Ishikawa (cell line): ENCODE measurements around the gene ISCA2.

Source experiments
- CEBPB ChIP-seq: IDR thresholded peaks from 2 replicates; pipeline ENCODE4 v1.6.1; 2012
- CREB1 ChIP-seq: IDR thresholded peaks from 2 replicates; pipeline ENCODE4 v1.6.1; 2012; ENCODE audit warnings: low read depth
- EGR1 ChIP-seq: IDR thresholded peaks from 2 replicates; pipeline ENCODE4 v1.6.1; 2012
- EP300 ChIP-seq: IDR thresholded peaks from 2 replicates; pipeline ENCODE4 v1.6.1; 2012; ENCODE audit warnings: borderline replicate concordance
- FOXM1 ChIP-seq: IDR thresholded peaks from 2 replicates; pipeline ENCODE4 v1.6.1; 2012; ENCODE audit warnings: low read depth, borderline replicate concordance
- MAX ChIP-seq: IDR thresholded peaks from 2 replicates; pipeline ENCODE4 v1.6.1; 2012
- NFIC ChIP-seq: IDR thresholded peaks from 2 replicates; pipeline ENCODE4 v1.6.1; 2012
- RAD21 ChIP-seq: IDR thresholded peaks from 2 replicates; pipeline ENCODE4 v1.6.1; 2012; ENCODE audit warnings: low read depth
- REST ChIP-seq: IDR thresholded peaks from 2 replicates; pipeline ENCODE4 v1.6.1; 2012; ENCODE audit warnings: low read depth, mild to moderate bottlenecking
- TAF1 ChIP-seq: IDR thresholded peaks from 2 replicates; pipeline ENCODE4 v1.6.1; 2012; ENCODE audit warnings: low read depth, mild to moderate bottlenecking
- TCF12 ChIP-seq: IDR thresholded peaks from 2 replicates; pipeline ENCODE4 v1.6.1; 2012; ENCODE audit warnings: low read depth
- TEAD4 ChIP-seq: IDR thresholded peaks from 2 replicates; pipeline ENCODE4 v1.6.1; 2012
- USF1 ChIP-seq: IDR thresholded peaks from 2 replicates; pipeline ENCODE4 v1.6.1; 2012
- YY1 ChIP-seq: IDR thresholded peaks from 2 replicates; pipeline ENCODE4 v1.6.1; 2012; ENCODE audit warnings: low read depth
- ZBTB7A ChIP-seq: IDR thresholded peaks from 2 replicates; pipeline ENCODE4 v1.6.1; 2012; ENCODE audit warnings: low read depth

The ISCA2 gene

GRCh38 chr14:74524812-74525135 is 31.2 kb downstream of the ISCA2 start:
- no peak for TF ChIP-seq NFIC
- TF ChIP-seq TAF1: no peak
- TF ChIP-seq YY1: no peak

GRCh38 chr14:74525361-74525851 is 31.8 kb downstream of the ISCA2 start:
- TF ChIP-seq TAF1 (no peak), NFIC (no peak), EP300 (no peak), REST (no peak), CEBPB (no peak), MAX (no peak), CREB1 (no peak)

- TF ChIP-seq NFIC (no peak), ZBTB7A (no peak), FOXM1 (no peak), MAX (no peak), TAF1 (no peak), CREB1 (no peak), USF1 (no peak), TEAD4 (no peak), YY1 (no peak), REST (no peak), EGR1 (no peak), EP300 (no peak), RAD21 (no peak), TCF12 (no peak), CEBPB (no peak)
These were observed 33.5 kb downstream of the ISCA2 start for GRCh38 chr14:74526854-74527585.

GRCh38 chr14:74527736-74528280 is 34.2 kb downstream of the ISCA2 start:
- TF ChIP-seq USF1: no peak
- no peak for TF ChIP-seq RAD21
- TF ChIP-seq TCF12: no peak
- no peak for TF ChIP-seq YY1
- TF ChIP-seq TAF1: no peak
- TF ChIP-seq EP300: no peak
- TF ChIP-seq NFIC: no peak
- no peak for TF ChIP-seq EGR1
- TF ChIP-seq TEAD4: no peak
- TF ChIP-seq CREB1: no peak
- no peak for TF ChIP-seq ZBTB7A
- no peak for TF ChIP-seq CEBPB
- TF ChIP-seq MAX: no peak
- TF ChIP-seq FOXM1: no peak

- no peak for TF ChIP-seq REST
- TF ChIP-seq CEBPB: no peak
- TF ChIP-seq ZBTB7A: no peak
- TF ChIP-seq YY1: no peak
- TF ChIP-seq TCF12: no peak
- no peak for TF ChIP-seq CREB1
- TF ChIP-seq EGR1: no peak
- no peak for TF ChIP-seq EP300
- no peak for TF ChIP-seq TAF1
- no peak for TF ChIP-seq USF1
- TF ChIP-seq MAX: no peak
- no peak for TF ChIP-seq NFIC
- no peak for TF ChIP-seq TEAD4
These were observed 34.8 kb downstream of the ISCA2 start for GRCh38 chr14:74528406-74528805.
